Measurements from ENCODE around the gene SLC7A6.

Gene SLC7A6

DNA sequence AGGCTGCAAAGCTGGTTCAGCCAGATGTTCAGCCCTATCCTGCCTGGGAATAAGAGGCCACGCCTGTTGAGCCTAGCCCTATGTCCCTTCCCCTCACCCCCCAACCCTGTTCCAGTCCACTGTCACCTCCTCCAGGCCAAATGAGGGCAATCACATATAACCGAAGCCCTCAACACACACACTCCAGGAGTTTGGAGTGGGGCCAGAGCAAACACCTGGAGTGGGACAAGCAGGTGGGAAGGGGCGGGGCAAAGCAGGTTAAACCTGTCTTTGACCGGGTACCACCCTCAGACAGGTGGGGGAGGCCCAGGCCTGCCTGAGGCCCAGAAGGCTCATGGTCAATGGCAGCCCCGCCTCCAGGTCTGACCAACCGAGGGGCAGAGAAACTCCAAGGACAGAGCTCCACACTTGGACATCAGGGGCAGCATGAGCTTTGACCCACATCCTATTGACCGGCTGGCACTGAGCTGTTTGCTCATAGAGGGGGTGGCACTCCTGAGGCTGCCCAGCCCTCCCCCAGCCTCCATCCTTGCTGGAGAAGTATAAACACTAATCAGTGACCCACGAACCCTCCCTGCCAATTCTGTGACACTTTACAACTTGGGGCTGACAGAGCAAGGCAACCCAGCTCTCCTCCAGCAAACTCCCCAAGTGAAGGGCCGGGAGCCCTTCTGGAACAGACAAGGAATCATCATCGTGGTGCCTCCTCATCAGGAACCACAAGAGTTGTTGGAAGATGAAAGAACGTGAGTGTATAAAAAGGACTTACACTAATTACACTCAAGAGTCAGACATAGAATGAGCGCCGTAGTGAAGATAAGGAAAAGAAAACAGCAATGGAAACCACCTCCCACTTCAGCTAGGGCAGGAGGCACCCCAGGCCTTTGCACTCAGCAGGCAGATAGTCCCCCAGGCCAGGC, 29.9 kb upstream of the SLC7A6 start:
- H3K36me3 ChIP-seq (ENCODE audit: control insufficient read depth in 5 of 5, insufficient read depth in 5 of 5, low read length in 5 of 5) = peaks cover 0 to 25% (median 4%) of the 10 kb centered on the region in 5 donors
- no peaks in the 10 kb centered on the region for H3K27me3 ChIP-seq (ENCODE audit: control insufficient read depth in 5 of 5, insufficient read depth in 4 of 5, low read length in 5 of 5)
- H3K9ac ChIP-seq (ENCODE audit: low read length in 5 of 5) = no peak overlapping the region
- no peak overlapping the region for H3K27ac ChIP-seq (ENCODE audit: low read depth, low read length)
- no peaks in the 10 kb centered on the region for H3K9me3 ChIP-seq (ENCODE audit: control insufficient read depth in 5 of 5, low read length in 5 of 5)
- peaks cover 0 to 44% (median 39%) of the 10 kb centered on the region in 5 donors for H3K4me1 ChIP-seq (ENCODE audit: control insufficient read depth in 5 of 5, insufficient read depth in 5 of 5, low read length in 5 of 5)
- H3K4me3 ChIP-seq (ENCODE audit: low read depth in 1 of 5, low read length in 5 of 5) = no peak overlapping the region

DNA sequence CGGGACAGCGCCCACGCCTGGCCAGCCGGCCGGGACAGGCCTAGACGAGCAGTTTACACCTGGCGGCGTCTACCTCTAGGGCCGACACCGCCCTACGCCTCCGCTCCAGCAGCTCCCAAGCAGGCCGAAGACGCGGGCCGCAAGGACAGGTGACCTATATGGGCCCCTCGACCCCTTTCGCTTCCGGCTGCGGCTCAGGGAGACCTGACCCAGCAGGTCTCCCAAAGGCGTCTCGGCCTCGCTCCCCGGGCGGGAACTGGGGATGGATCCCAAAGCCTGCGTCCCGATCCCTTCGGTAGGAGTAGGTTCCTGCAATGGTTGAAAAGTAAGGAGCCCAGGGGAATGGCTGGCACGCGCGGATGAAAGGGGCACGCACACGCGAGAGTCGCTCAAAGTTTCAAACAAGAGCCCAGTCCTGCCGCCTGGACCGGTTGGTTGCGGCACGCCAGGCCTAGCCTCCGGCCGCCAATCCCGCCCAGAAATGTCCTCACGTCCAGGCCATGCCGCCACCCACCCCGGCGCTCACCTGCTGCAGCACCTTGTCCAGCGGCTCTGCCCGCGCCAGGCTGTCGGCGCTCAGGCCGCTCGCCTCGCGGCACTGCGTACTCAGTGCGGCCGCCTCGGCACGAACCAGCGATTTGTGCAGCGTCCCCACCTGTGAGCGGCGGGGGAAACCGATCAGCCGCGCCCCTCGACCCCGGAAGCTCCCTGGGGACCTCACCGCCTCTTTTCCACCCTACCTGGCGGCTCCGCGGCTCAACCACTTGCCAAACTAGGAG, 29.0 kb upstream of the SLC7A6 start:
- no peaks in the 10 kb centered on the region for H3K9me3 ChIP-seq (ENCODE audit: control insufficient read depth in 5 of 5, low read length in 5 of 5)
- peaks cover 0 to 50% (median 47%) of the 10 kb centered on the region in 5 donors for H3K4me1 ChIP-seq (ENCODE audit: control insufficient read depth in 5 of 5, insufficient read depth in 5 of 5, low read length in 5 of 5)
- H3K9ac ChIP-seq (ENCODE audit: low read length in 5 of 5) = peak overlapping the region in 1 of 5 donors; percentile 25
- peak overlapping the region in 3 of 5 donors; percentile 35 to 82 (median 38) for H3K4me3 ChIP-seq (ENCODE audit: low read depth in 1 of 5, low read length in 5 of 5)
- peaks cover 0 to 21% (median 4%) of the 10 kb centered on the region in 5 donors for H3K36me3 ChIP-seq (ENCODE audit: control insufficient read depth in 5 of 5, insufficient read depth in 5 of 5, low read length in 5 of 5)
- no peak overlapping the region for H3K27ac ChIP-seq (ENCODE audit: low read depth, low read length)
- H3K27me3 ChIP-seq (ENCODE audit: control insufficient read depth in 5 of 5, insufficient read depth in 4 of 5, low read length in 5 of 5) = no peaks in the 10 kb centered on the region

DNA sequence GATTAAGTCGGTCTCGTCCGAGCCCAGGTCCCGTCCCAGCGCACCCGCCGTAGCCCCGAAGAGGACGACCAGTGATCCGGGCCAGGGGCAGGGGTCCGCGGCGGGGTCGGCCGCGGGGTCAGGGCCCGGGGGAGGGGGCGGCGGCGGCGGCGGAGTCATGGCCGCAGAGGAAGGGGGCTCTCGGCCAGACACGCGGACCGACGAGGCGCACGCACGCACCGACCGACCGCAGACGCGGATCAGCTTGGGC, 28.5 kb upstream of the SLC7A6 start, which contains the start of gene ESRP2:
ESRP2 (minus strand) TSS at position 241 of the 250 bp plus-strand sequence; CDS start at position 159, 82 bp downstream.
- Histone ChIP-seq H3K27me3 (ENCODE audit: control insufficient read depth in 5 of 5, insufficient read depth in 4 of 5, low read length in 5 of 5) (no peaks in the 10 kb centered on the region), H3K36me3 (ENCODE audit: control insufficient read depth in 5 of 5, insufficient read depth in 5 of 5, low read length in 5 of 5) (peaks cover 0 to 17% (median 4%) of the 10 kb centered on the region in 5 donors), H3K27ac (ENCODE audit: low read depth, low read length) (peak within 1 kb of the TSS; percentile 62), H3K9me3 (ENCODE audit: control insufficient read depth in 5 of 5, low read length in 5 of 5) (no peaks in the 10 kb centered on the region), H3K9ac (ENCODE audit: low read length in 5 of 5) (peak within 1 kb of the TSS in 4 of 5 donors; percentile 0 to 56 (median 48)), H3K4me3 (ENCODE audit: low read depth in 1 of 5, low read length in 5 of 5) (peak within 1 kb of the TSS; percentile 61 to 84 (median 78)), H3K4me1 (ENCODE audit: control insufficient read depth in 5 of 5, insufficient read depth in 5 of 5, low read length in 5 of 5) (peaks cover 0 to 50% (median 47%) of the 10 kb centered on the region in 5 donors)

DNA sequence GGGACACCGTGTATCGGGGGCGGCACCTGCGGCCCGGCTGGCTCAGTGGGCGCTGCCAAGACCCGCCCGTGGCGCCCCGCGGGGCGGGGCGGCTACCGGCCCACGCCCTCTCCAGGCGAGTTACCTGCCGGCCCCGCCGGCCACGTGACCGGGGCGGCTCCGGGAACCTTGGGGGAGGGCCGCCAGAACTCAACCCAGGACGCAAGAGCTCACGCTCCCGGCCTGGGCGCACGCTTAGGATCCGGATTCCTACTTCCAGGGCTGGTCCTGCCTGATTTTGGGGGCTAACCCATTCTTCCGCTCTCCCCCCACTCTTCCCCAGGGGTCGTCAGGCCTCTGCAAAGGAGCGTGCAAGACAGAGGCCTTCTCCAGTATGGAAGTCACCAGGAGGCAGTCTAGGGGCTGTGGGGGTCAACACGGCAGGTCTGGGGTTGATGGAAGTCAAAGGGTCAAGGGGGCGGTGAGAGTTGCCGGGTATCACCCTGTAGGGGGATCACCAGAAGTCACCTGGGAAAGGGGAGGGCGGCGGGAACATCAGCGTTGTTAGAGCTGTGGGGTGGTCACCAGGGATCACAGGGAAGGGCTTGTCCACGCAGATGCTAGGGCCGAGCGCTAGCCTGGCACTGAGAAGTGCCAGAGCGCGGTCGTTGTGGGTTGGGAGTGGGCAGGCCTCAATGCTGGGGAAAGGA, 28.0 kb upstream of the SLC7A6 start:
- Histone ChIP-seq H3K27me3 (ENCODE audit: control insufficient read depth in 5 of 5, insufficient read depth in 4 of 5, low read length in 5 of 5) (no peaks in the 10 kb centered on the region), H3K4me1 (ENCODE audit: control insufficient read depth in 5 of 5, insufficient read depth in 5 of 5, low read length in 5 of 5) (peaks cover 0 to 50% (median 47%) of the 10 kb centered on the region in 5 donors), H3K9me3 (ENCODE audit: control insufficient read depth in 5 of 5, low read length in 5 of 5) (no peaks in the 10 kb centered on the region), H3K36me3 (ENCODE audit: control insufficient read depth in 5 of 5, insufficient read depth in 5 of 5, low read length in 5 of 5) (peaks cover 0 to 12% (median 4%) of the 10 kb centered on the region in 5 donors), H3K9ac (ENCODE audit: low read length in 5 of 5) (peak overlapping the region in 4 of 5 donors; percentile 0 to 56 (median 32)), H3K4me3 (ENCODE audit: low read depth in 1 of 5, low read length in 5 of 5) (peak overlapping the region; percentile 61 to 84 (median 78)), H3K27ac (ENCODE audit: low read depth, low read length) (no peak overlapping the region)

DNA sequence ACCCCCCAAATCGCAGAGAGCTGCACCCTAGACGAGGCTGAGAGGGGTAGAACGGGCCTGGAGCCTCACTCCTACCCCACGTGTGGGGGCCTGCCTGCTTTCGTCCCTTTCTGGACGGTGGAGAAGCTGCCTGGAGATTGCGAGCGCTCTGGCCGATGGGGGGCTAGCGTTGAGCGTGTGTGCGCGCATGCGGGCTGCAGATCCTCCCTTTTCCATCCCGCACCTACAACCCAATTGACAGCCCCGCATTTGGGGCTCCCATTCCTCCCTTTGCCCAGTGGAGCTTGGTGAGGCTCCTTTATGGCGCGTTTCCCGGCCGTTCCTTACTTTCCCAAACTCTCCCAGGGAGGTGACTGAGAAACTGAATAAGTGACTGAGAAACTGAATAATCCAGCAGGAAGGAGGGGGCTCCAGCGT, 27.5 kb upstream of the SLC7A6 start:
- Histone ChIP-seq H3K4me1 (ENCODE audit: control insufficient read depth in 5 of 5, insufficient read depth in 5 of 5, low read length in 5 of 5) (peaks cover 0 to 50% (median 47%) of the 10 kb centered on the region in 5 donors), H3K9ac (ENCODE audit: low read length in 5 of 5) (peak overlapping the region in 3 of 5 donors; percentile 41 to 56 (median 54)), H3K27me3 (ENCODE audit: control insufficient read depth in 5 of 5, insufficient read depth in 4 of 5, low read length in 5 of 5) (no peaks in the 10 kb centered on the region), H3K27ac (ENCODE audit: low read depth, low read length) (peak overlapping the region; percentile 62), H3K4me3 (ENCODE audit: low read depth in 1 of 5, low read length in 5 of 5) (peak overlapping the region; percentile 61 to 84 (median 78)), H3K36me3 (ENCODE audit: control insufficient read depth in 5 of 5, insufficient read depth in 5 of 5, low read length in 5 of 5) (peaks cover 0 to 6% (median 0%) of the 10 kb centered on the region in 5 donors), H3K9me3 (ENCODE audit: control insufficient read depth in 5 of 5, low read length in 5 of 5) (no peaks in the 10 kb centered on the region)

DNA sequence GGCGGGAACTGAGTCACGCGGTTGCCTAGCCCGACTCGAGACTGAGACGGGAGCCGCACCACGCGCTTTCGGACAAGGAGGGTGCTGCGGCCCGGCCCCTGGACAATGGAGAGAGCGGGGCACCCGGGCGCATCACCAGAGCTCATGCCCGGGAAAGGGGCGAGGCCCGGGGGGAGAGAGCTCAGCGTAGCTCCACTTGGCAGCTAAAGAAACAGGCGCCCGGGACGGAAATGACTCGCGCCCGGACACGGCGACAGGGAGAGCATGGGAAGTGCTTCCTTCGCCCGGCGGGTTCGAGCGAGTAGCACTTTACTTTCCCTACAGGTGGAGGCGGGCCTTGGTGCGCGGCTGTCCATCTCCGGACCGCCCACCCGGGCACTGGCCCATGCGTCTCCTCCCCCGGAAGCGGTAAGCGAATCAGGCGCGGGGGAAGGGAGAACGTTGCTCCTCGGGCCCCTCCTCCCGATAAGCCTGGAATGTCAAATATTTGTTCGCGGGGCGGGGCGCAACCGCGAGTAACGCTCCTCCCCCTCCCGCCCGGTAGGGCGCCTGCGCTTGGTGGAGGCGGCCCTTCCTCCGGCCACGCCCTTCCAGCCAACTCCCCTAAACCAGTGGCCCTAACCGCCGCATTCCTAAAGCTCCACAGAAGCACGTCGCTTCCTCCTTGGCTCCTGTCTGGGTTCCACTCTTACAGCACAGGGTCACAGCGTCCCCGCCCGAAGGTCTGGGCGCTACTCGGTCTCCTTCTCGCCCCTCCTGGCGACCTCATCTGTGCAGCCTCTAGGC, 26.9 kb upstream of the SLC7A6 start:
- peaks cover 0 to under 1% (median 0%) of the 10 kb centered on the region in 5 donors for H3K36me3 ChIP-seq (ENCODE audit: control insufficient read depth in 5 of 5, insufficient read depth in 5 of 5, low read length in 5 of 5)
- H3K27me3 ChIP-seq (ENCODE audit: control insufficient read depth in 5 of 5, insufficient read depth in 4 of 5, low read length in 5 of 5) = no peaks in the 10 kb centered on the region
- peaks cover 0 to 50% (median 47%) of the 10 kb centered on the region in 5 donors for H3K4me1 ChIP-seq (ENCODE audit: control insufficient read depth in 5 of 5, insufficient read depth in 5 of 5, low read length in 5 of 5)
- H3K9me3 ChIP-seq (ENCODE audit: control insufficient read depth in 5 of 5, low read length in 5 of 5) = no peaks in the 10 kb centered on the region
- peak overlapping the region; percentile 74 to 84 (median 78) for H3K4me3 ChIP-seq (ENCODE audit: low read depth in 1 of 5, low read length in 5 of 5)
- peak overlapping the region in 4 of 5 donors; percentile 54 to 77 (median 71) for H3K9ac ChIP-seq (ENCODE audit: low read length in 5 of 5)
- peak overlapping the region; percentile 62 for H3K27ac ChIP-seq (ENCODE audit: low read depth, low read length)

DNA sequence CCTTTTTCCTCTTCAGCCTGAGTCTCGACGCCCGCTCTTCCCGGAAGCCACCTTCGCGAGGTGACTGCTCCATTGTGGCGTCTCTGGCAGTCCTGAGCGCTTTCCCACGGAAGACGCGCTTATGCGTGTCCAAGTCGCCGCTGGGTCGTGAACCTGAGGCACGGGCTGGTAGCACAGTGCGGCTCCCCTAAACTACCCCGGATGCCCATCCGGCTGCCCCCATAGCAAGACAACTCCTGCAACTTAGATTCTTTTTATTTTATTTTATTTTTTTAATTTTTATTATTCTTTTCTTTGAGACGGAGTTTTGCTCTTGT, 26.3 kb upstream of the SLC7A6 start:
- Histone ChIP-seq H3K9ac (ENCODE audit: low read length in 5 of 5) (peak overlapping the region in 4 of 5 donors; percentile 48 to 77 (median 71)), H3K4me1 (ENCODE audit: control insufficient read depth in 5 of 5, insufficient read depth in 5 of 5, low read length in 5 of 5) (peaks cover 0 to 50% (median 47%) of the 10 kb centered on the region in 5 donors), H3K4me3 (ENCODE audit: low read depth in 1 of 5, low read length in 5 of 5) (peak overlapping the region; percentile 53 to 84 (median 78)), H3K27me3 (ENCODE audit: control insufficient read depth in 5 of 5, insufficient read depth in 4 of 5, low read length in 5 of 5) (no peaks in the 10 kb centered on the region), H3K36me3 (ENCODE audit: control insufficient read depth in 5 of 5, insufficient read depth in 5 of 5, low read length in 5 of 5) (no peaks in the 10 kb centered on the region), H3K9me3 (ENCODE audit: control insufficient read depth in 5 of 5, low read length in 5 of 5) (no peaks in the 10 kb centered on the region), H3K27ac (ENCODE audit: low read depth, low read length) (peak overlapping the region; percentile 62)

DNA sequence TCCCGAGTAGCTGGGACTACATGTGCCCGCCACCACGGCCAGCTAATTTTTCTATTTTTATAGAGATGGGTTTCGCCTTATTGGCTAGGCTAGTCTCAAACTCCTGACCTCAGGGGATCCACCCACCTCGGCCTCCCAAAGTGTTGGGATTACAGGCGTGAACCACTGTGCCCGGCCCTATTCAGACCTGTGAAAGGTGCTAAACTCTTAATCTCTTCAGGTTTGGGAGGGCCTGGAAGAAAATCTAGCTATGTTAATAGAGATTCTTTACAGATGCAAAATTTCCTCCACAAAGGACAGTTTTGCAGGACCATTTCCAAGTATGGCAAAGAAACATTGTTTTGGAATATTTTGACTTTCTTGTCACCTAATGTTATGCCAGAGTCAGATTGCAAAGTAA, 22.2 kb upstream of the SLC7A6 start:
- H3K27me3 ChIP-seq (ENCODE audit: control insufficient read depth in 5 of 5, insufficient read depth in 4 of 5, low read length in 5 of 5) = no peaks in the 10 kb centered on the region
- H3K4me1 ChIP-seq (ENCODE audit: control insufficient read depth in 5 of 5, insufficient read depth in 5 of 5, low read length in 5 of 5) = peaks cover 14 to 48% (median 43%) of the 10 kb centered on the region in 5 donors
- H3K9ac ChIP-seq (ENCODE audit: low read length in 5 of 5) = no peak overlapping the region
- no peaks in the 10 kb centered on the region for H3K36me3 ChIP-seq (ENCODE audit: control insufficient read depth in 5 of 5, insufficient read depth in 5 of 5, low read length in 5 of 5)
- no peak overlapping the region for H3K27ac ChIP-seq (ENCODE audit: low read depth, low read length)
- no peaks in the 10 kb centered on the region for H3K9me3 ChIP-seq (ENCODE audit: control insufficient read depth in 5 of 5, low read length in 5 of 5)
- no peak overlapping the region for H3K4me3 ChIP-seq (ENCODE audit: low read depth in 1 of 5, low read length in 5 of 5)
